Panc1 (cell line): Measurements from ENCODE around the gene GLRX5. TPM values are rescaled to one million over a fixed set of nuclear protein-coding genes. Genes with fewer than 3 reads are reported as not detected.
A peak's percentile ranks its signal among the peaks of the same experiment; 100 is the strongest.

Experiments
- ATAC-seq: fragments of 200-7000 bp; cut with Tn5 transposase; 2 replicates; pipeline ENCODE4 v1.9.1; 2020; ENCODE audit warnings: mild to moderate bottlenecking, moderate library complexity
- BruUV-seq: library from RNA; stranded (reverse); fragments of 400-500 nt; replicated peaks from 2 replicates; lab custom pipeline; 2021; lab: Mats Ljungman, UMichigan
- CTCF ChIA-PET: fragments of 300-600 bp; sonication (Branson Sonifier 250); formaldehyde crosslinking; loops from one replicate; lab custom pipeline; 2022; ENCODE audit warnings: antibody characterized with exemption; lab: Charles Lee
- POLR2A ChIA-PET: fragments of 300-600 bp; sonication (Branson Sonifier 250); formaldehyde crosslinking; loops from one replicate; lab custom pipeline; 2022; ENCODE audit warnings: antibody characterized with exemption; lab: Charles Lee
- DNase-seq: peaks from one replicate; pipeline ENCODE4 v3.0.0-alpha.2; 2010; ENCODE audit warnings: low read depth, low spot score
- H3K27ac ChIP-seq: 2 replicates; pipeline ENCODE4 v1.5.1; 2011; ENCODE audit warnings: mild to moderate bottlenecking, low read length, inconsistent platforms
- H3K27me3 ChIP-seq: fragments of 200-500 bp; sonication (Bioruptor generic); 2 replicates; pipeline ENCODE4 v1.6.0; 2014; ENCODE audit warnings: low read length, inconsistent platforms; ENCODE audit not compliant: control insufficient read depth, insufficient read depth
- H3K36me3 ChIP-seq: fragments of 200-500 bp; sonication (Bioruptor generic); 2 replicates; pipeline ENCODE4 v1.5.1; 2014; ENCODE audit warnings: inconsistent platforms, mild to moderate bottlenecking, low read length, moderate library complexity; ENCODE audit not compliant: control insufficient read depth, insufficient read depth
- H3K4me1 ChIP-seq: 2 replicates; pipeline ENCODE4 v1.5.1; 2011; ENCODE audit warnings: inconsistent platforms, mild to moderate bottlenecking, low read length, moderate library complexity; ENCODE audit not compliant: control insufficient read depth, insufficient read depth
- H3K4me3 ChIP-seq, 2 experiments: 2 replicates each; pipeline ENCODE4 v1.5.1; 2011 to 2012; ENCODE audit warnings: low read depth in 2 of 2, low read length in 2 of 2, mild to moderate bottlenecking in 2 of 2, inconsistent platforms in 1 of 2, moderate library complexity in 1 of 2
- H3K9me3 ChIP-seq: fragments of 200-500 bp; sonication (Bioruptor generic); 2 replicates; pipeline ENCODE4 v1.5.1; 2014; ENCODE audit warnings: low read depth, mild to moderate bottlenecking, inconsistent platforms, low read length, moderate library complexity; ENCODE audit not compliant: control insufficient read depth, insufficient read depth
- POLR2AphosphoS5 ChIP-seq: IDR thresholded peaks from 2 replicates; pipeline ENCODE4 v1.6.1; 2012; ENCODE audit warnings: mild to moderate bottlenecking, low read depth, low read length, moderate library complexity
- SIN3A ChIP-seq: IDR thresholded peaks from 2 replicates; pipeline ENCODE4 v1.6.1; 2012; ENCODE audit warnings: low read depth, mild to moderate bottlenecking, low read length, moderate library complexity, borderline replicate concordance; ENCODE audit not compliant: insufficient read depth
- TCF7L2 ChIP-seq: IDR thresholded peaks from 2 replicates; pipeline ENCODE4 v1.6.1; 2011; ENCODE audit warnings: mild to moderate bottlenecking, low read depth, low read length, inconsistent platforms
- in situ Hi-C: cut with HindIII; loops from 2 replicates; pipeline ENCODE4 v1.10.0; 2016; ENCODE audit warnings: low sequenced_read_pairs, low pct_unique_long_range_greater_than_20kb
- intact Hi-C: fragments of 100-400 bp; cut with micrococcal nuclease; formaldehyde crosslinking; loops from one replicate; pipeline ENCODE4 v1.10.0; 2022; ENCODE audit not compliant: unreplicated experiment
- total RNA-seq: library from RNA; stranded (reverse); gene quantifications from one replicate; pipeline ENCODE4 v1.2.1, GENCODE V29; 2021; ENCODE audit not compliant: unreplicated experiment
- TF ChIP-seq, protein P1 (sequence below), 2 experiments: IDR thresholded peaks; 2 replicates each; pipeline ENCODE4 v1.6.1; 2011 to 2012; ENCODE audit warnings: low read depth in 2 of 2, control low read depth in 1 of 2, low read length in 1 of 2, mild to moderate bottlenecking in 1 of 2, moderate library complexity in 1 of 2; ENCODE audit not compliant: insufficient read depth in 1 of 2
- TF ChIP-seq, protein P2 (sequence below): fragments of 450-650 bp; IDR thresholded peaks from 2 replicates; pipeline ENCODE4 v1.5.1; 2017; ENCODE audit warnings: mild to moderate bottlenecking

The GLRX5 gene
- total RNA-seq, 1 experiment from 2014 or later = 38.6 TPM

DNA sequence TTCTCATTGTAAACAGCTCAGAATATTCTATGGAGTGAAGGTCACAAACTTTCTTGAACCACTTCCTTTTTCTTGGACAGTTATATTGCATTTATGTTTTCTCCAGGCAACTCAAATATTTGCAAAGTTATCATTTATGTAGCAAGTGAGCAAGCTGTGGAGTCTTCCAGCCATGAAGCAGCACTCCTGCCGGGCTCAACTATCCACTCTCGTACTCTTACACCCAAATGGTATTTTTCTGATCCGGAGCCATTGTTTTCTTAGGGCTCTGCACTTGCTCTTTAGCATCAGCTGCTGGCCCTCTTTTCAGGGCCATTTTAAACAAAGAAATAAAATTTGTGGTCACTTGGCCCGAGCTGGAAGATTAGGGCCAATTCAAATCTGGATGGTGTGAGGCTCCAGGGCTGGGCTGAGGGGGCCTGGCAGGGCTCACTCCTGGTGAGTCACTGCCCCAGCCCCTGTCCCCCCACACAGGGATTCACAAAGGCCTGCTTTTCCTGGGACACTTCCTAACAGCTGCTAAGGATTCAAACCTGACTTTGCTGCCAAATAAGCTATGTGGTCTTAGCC, 38.1 kb upstream of the GLRX5 start:
- intact Hi-C loops = no loop called here
- POLR2A ChIA-PET = no interaction called here

DNA sequence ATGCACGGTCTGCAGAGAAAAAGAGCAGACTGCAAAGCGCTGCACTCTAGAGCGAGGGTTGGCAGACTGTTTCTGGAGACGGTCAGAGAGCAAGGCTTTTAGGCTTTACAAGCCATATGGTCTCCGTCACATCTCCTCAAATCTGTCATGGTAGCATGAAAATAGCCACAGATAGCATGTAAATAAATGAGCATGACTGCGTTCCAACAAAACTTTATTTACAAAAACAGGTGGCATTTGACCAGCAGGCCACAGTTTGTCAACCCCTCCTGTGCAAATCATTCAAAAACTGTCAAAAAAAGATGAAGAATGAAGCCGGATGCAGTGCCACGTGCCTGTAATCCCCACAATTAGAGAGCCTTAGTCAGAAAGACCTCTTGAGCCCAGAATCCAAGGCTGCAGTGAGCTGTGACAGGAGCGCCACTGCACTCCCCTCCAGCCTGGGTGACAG, 37.3 kb upstream of the GLRX5 start:
- H3K27me3 ChIP-seq = no peaks in the 10 kb centered on the region
- DNase-seq = no peak
- no peak for ATAC-seq
- H3K4me3 ChIP-seq = no peak overlapping the region
- CTCF ChIA-PET = no interaction called here
- peaks cover 37% of the 10 kb centered on the region for H3K4me1 ChIP-seq
- H3K36me3 ChIP-seq = no peaks in the 10 kb centered on the region
- in situ Hi-C loops (no loop called here), intact Hi-C loops (no loop called here)
- no peak overlapping the region for H3K27ac ChIP-seq
- BruUV-seq = no TSS peak
- TF ChIP-seq SIN3A (no peak), POLR2AphosphoS5 (no peak), TCF7L2 (no peak)
- TF ChIP-seq, protein P1, sequence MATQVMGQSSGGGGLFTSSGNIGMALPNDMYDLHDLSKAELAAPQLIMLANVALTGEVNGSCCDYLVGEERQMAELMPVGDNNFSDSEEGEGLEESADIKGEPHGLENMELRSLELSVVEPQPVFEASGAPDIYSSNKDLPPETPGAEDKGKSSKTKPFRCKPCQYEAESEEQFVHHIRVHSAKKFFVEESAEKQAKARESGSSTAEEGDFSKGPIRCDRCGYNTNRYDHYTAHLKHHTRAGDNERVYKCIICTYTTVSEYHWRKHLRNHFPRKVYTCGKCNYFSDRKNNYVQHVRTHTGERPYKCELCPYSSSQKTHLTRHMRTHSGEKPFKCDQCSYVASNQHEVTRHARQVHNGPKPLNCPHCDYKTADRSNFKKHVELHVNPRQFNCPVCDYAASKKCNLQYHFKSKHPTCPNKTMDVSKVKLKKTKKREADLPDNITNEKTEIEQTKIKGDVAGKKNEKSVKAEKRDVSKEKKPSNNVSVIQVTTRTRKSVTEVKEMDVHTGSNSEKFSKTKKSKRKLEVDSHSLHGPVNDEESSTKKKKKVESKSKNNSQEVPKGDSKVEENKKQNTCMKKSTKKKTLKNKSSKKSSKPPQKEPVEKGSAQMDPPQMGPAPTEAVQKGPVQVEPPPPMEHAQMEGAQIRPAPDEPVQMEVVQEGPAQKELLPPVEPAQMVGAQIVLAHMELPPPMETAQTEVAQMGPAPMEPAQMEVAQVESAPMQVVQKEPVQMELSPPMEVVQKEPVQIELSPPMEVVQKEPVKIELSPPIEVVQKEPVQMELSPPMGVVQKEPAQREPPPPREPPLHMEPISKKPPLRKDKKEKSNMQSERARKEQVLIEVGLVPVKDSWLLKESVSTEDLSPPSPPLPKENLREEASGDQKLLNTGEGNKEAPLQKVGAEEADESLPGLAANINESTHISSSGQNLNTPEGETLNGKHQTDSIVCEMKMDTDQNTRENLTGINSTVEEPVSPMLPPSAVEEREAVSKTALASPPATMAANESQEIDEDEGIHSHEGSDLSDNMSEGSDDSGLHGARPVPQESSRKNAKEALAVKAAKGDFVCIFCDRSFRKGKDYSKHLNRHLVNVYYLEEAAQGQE (IDR thresholded peaks at IDR 0.05; ENCODE audit: insufficient read depth in 1 of 2, low read depth in 2 of 2, low read length in 1 of 2) = no peak
- TF ChIP-seq, protein P2, sequence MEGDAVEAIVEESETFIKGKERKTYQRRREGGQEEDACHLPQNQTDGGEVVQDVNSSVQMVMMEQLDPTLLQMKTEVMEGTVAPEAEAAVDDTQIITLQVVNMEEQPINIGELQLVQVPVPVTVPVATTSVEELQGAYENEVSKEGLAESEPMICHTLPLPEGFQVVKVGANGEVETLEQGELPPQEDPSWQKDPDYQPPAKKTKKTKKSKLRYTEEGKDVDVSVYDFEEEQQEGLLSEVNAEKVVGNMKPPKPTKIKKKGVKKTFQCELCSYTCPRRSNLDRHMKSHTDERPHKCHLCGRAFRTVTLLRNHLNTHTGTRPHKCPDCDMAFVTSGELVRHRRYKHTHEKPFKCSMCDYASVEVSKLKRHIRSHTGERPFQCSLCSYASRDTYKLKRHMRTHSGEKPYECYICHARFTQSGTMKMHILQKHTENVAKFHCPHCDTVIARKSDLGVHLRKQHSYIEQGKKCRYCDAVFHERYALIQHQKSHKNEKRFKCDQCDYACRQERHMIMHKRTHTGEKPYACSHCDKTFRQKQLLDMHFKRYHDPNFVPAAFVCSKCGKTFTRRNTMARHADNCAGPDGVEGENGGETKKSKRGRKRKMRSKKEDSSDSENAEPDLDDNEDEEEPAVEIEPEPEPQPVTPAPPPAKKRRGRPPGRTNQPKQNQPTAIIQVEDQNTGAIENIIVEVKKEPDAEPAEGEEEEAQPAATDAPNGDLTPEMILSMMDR = no peak
- POLR2A ChIA-PET = no interaction called here
- no peaks in the 10 kb centered on the region for H3K9me3 ChIP-seq

More for the DNA sequence above, 38.1 kb upstream of the GLRX5 start:
- ATAC-seq (no peak), DNase-seq (no peak)
- in situ Hi-C loops = no loop called here
- Histone ChIP-seq H3K27me3 (no peaks in the 10 kb centered on the region), H3K36me3 (no peaks in the 10 kb centered on the region), H3K4me3 (no peak overlapping the region), H3K27ac (0 out of 2 replicates have a peak overlapping the region, but pooled peaks have one; percentile 7), H3K9me3 (no peaks in the 10 kb centered on the region), H3K4me1 (peaks cover 37% of the 10 kb centered on the region)
- no peak for TF ChIP-seq POLR2AphosphoS5
- TF ChIP-seq SIN3A = no peak
- no peak for TF ChIP-seq TCF7L2
- TF ChIP-seq, protein P2 = no peak
- TF ChIP-seq, protein P1 (IDR thresholded peaks at IDR 0.05; ENCODE audit: insufficient read depth in 1 of 2, low read depth in 2 of 2, low read length in 1 of 2) = no peak
- CTCF ChIA-PET = no interaction called here
- no TSS peak for BruUV-seq
